Measurements from ENCODE around the gene LAMA1. TPM values are rescaled to one million over a fixed set of nuclear protein-coding genes. Genes with fewer than 3 reads are reported as not detected.

Gene LAMA1
- total RNA-seq, 2 donors from 2014 or later: 0.15 to 1.1 TPM

GRCh38 chr18:6954501-6954900 is 163.1 kb downstream of the LAMA1 start:
- no peak for TF ChIP-seq CTCF (IDR thresholded peaks at IDR 0.05)
- no peaks in the 10 kb centered on the region for H3K27me3 ChIP-seq
- no peaks in the 10 kb centered on the region for H3K4me1 ChIP-seq
- no peaks in the 10 kb centered on the region for H3K9me3 ChIP-seq
- H3K36me3 ChIP-seq: no peaks in the 10 kb centered on the region
- H3K27ac ChIP-seq: no peak overlapping the region
- no peak for DNase-seq (ENCODE audit: low spot score)
- no peak overlapping the region for H3K4me3 ChIP-seq

GRCh38 chr18:6951336-6952090 is 166.1 kb downstream of the LAMA1 start:
- Histone ChIP-seq H3K4me3 (no peak overlapping the region), H3K4me1 (no peaks in the 10 kb centered on the region), H3K9me3 (no peaks in the 10 kb centered on the region), H3K27me3 (no peaks in the 10 kb centered on the region), H3K27ac (no peak overlapping the region), H3K36me3 (no peaks in the 10 kb centered on the region)
- TF ChIP-seq CTCF (IDR thresholded peaks at IDR 0.05): no peak
- DNase-seq (ENCODE audit: low spot score): no peak

- Histone ChIP-seq H3K4me3 (no peak overlapping the region), H3K27ac (no peak overlapping the region)
Observed at GRCh38 chr18:6950641-6951040, 167.0 kb downstream of the LAMA1 start.

GRCh38 chr18:6949800-6950586 is 167.6 kb downstream of the LAMA1 start:
- TF ChIP-seq CTCF (IDR thresholded peaks at IDR 0.05): no peak
- Histone ChIP-seq H3K27ac (no peak overlapping the region), H3K9me3 (no peaks in the 10 kb centered on the region), H3K36me3 (no peaks in the 10 kb centered on the region), H3K27me3 (no peaks in the 10 kb centered on the region), H3K4me1 (no peaks in the 10 kb centered on the region), H3K4me3 (no peak overlapping the region)
- DNase-seq (ENCODE audit: low spot score): no peak

More at GRCh38 chr18:6950641-6951040, 167.0 kb downstream of the LAMA1 start:
- Histone ChIP-seq H3K4me1 (no peaks in the 10 kb centered on the region), H3K36me3 (no peaks in the 10 kb centered on the region), H3K9me3 (no peaks in the 10 kb centered on the region), H3K27me3 (no peaks in the 10 kb centered on the region)
- DNase-seq (ENCODE audit: low spot score): no peak
- TF ChIP-seq CTCF (IDR thresholded peaks at IDR 0.05): no peak

- no peaks in the 10 kb centered on the region for H3K36me3 ChIP-seq
- H3K27ac ChIP-seq: no peak overlapping the region
- DNase-seq (ENCODE audit: low spot score): no peak
- no peaks in the 10 kb centered on the region for H3K4me1 ChIP-seq
- no peaks in the 10 kb centered on the region for H3K27me3 ChIP-seq
- H3K9me3 ChIP-seq: no peaks in the 10 kb centered on the region
- H3K4me3 ChIP-seq: no peak overlapping the region
- no peak for TF ChIP-seq CTCF (IDR thresholded peaks at IDR 0.05)
Observed at GRCh38 chr18:6948281-6949055, 169.1 kb downstream of the LAMA1 start.
